ENCODE data around the gene BCR.
"Not testable (repeated sequence)": the region's sequence is repeated elsewhere in the genome, so short reads cannot be mapped to it uniquely, and the experiment has no call there.

Gene BCR

GRCh38 chr22:23301591-23301990 lies 121.3 kb downstream of the BCR start:
- no peak for DNase-seq (ENCODE audit: low spot score)
- in situ Hi-C loops (cut with MboI; ENCODE audit: low pct_unique_long_range_greater_than_20kb, low sequenced_read_pairs, unreplicated experiment) = no loop called here
- TF ChIP-seq CTCF (IDR thresholded peaks at IDR 0.05; ENCODE audit: extremely low read depth, insufficient read depth, missing control alignments) = no peak

GRCh38 chr22:23302171-23303002 lies 122.1 kb downstream of the BCR start:
- no peak for DNase-seq (ENCODE audit: low spot score)
- in situ Hi-C loops (cut with MboI; ENCODE audit: low pct_unique_long_range_greater_than_20kb, low sequenced_read_pairs, unreplicated experiment) = no loop called here
- no peak for TF ChIP-seq CTCF (IDR thresholded peaks at IDR 0.05; ENCODE audit: extremely low read depth, insufficient read depth, missing control alignments)

DNA sequence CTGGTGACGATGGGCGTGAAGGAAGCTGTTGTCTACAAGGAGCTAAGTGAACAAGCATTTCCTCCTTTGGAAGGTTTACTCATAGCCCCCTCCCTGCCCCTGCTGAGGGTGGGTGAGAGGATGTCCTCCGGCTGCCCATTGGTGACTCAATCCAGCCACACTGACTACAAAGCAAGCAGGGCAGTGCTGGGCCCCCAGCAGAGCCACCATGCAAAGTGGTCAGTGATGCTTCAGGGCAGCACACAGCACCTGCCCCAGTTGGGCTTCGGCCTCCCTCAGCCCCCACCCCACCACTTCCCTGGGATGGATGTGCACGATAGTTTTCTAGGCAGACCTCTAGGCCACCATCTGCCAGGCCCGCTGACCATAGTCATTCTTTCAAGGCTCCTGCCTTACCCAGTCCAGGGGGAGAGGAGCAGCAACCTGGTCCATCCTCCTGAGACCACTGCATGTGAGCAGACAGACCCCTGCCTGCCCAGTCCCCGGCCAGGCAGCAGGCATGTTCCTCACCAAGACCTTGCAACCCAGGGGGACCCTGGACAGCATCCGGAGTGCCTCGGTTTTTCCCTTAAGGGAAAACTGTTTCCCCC lies 125.1 kb downstream of the BCR start:
- TF ChIP-seq CTCF (IDR thresholded peaks at IDR 0.05; ENCODE audit: extremely low read depth, insufficient read depth, missing control alignments) = no peak
- in situ Hi-C loops (cut with MboI; ENCODE audit: low pct_unique_long_range_greater_than_20kb, low sequenced_read_pairs, unreplicated experiment) = no loop called here
- DNase-seq (ENCODE audit: low spot score) = no peak

- no peak for TF ChIP-seq CTCF (IDR thresholded peaks at IDR 0.05; ENCODE audit: extremely low read depth, insufficient read depth, missing control alignments)
- in situ Hi-C loops (cut with MboI; ENCODE audit: low pct_unique_long_range_greater_than_20kb, low sequenced_read_pairs, unreplicated experiment) = no loop called here
- DNase-seq (ENCODE audit: low spot score) = no peak
Observed at GRCh38 chr22:23305922-23306374, 125.6 kb downstream of the BCR start.

GRCh38 chr22:23306438-23306921 lies 126.2 kb downstream of the BCR start:
- in situ Hi-C loops (cut with MboI; ENCODE audit: low pct_unique_long_range_greater_than_20kb, low sequenced_read_pairs, unreplicated experiment) = no loop called here
- DNase-seq (ENCODE audit: low spot score) = no peak
- TF ChIP-seq CTCF (IDR thresholded peaks at IDR 0.05; ENCODE audit: extremely low read depth, insufficient read depth, missing control alignments) = no peak

GRCh38 chr22:23306926-23307325 lies 126.6 kb downstream of the BCR start:
- in situ Hi-C loops (cut with MboI; ENCODE audit: low pct_unique_long_range_greater_than_20kb, low sequenced_read_pairs, unreplicated experiment) = no loop called here
- no peak for TF ChIP-seq CTCF (IDR thresholded peaks at IDR 0.05; ENCODE audit: extremely low read depth, insufficient read depth, missing control alignments)
- no peak for DNase-seq (ENCODE audit: low spot score)

DNA sequence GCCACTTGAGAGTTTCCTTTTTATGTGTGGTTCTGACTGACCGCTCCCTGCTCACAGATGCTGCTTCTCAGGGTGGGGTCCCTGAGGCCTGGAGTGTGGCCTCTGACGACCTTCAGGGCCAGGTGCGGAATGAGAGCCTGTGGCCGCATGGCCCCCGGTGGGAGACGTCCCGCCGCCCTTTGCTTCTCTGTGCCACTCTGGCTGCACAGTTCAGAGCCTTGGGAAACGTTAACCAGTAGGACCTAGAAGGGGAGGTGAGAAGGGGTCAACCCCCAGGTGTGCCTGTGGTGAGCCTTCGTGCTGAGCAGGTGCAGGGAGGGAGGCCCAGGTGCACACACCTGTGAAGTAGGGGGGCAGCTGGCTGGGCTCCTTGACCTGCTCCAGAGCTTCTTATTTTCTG lies 127.2 kb downstream of the BCR start:
- DNase-seq (ENCODE audit: low spot score); in situ Hi-C loops (cut with MboI; ENCODE audit: low pct_unique_long_range_greater_than_20kb, low sequenced_read_pairs, unreplicated experiment): not testable (repeated sequence)

GRCh38 chr22:23309261-23309660 lies 129.0 kb downstream of the BCR start:
- in situ Hi-C loops (cut with MboI; ENCODE audit: low pct_unique_long_range_greater_than_20kb, low sequenced_read_pairs, unreplicated experiment); DNase-seq (ENCODE audit: low spot score): not testable (repeated sequence)

- not testable (repeated sequence) for DNase-seq (ENCODE audit: low spot score)
Observed at GRCh38 chr22:23310443-23311097, 130.3 kb downstream of the BCR start.

More at GRCh38 chr22:23310443-23311097, 130.3 kb downstream of the BCR start:
- in situ Hi-C loops (cut with MboI; ENCODE audit: low pct_unique_long_range_greater_than_20kb, low sequenced_read_pairs, unreplicated experiment) = not testable (repeated sequence)

Data from GM13977 (cell line).